K562 (cell line): ENCODE results near the gene B3GALT4. TPM values are rescaled to one million over a fixed set of nuclear protein-coding genes. Genes with fewer than 3 reads are reported as not detected.

Experiments used
- ARNT ChIP-seq, 2 experiments: fragments of 450-650 bp; IDR thresholded peaks; 2 replicates each; pipeline ENCODE4 v1.6.1; 2016; ENCODE audit warnings: mild to moderate bottlenecking in 1 of 2
- CCAR2 ChIP-seq: fragments of 200-400 bp; formaldehyde crosslinking; IDR thresholded peaks from 2 replicates; pipeline ENCODE4 v1.6.1; 2017; ENCODE audit warnings: mild to moderate bottlenecking, low read depth, low read length
- ELF2 ChIP-seq: fragments of 250-450 bp; sonication (Bioruptor Pico); IDR thresholded peaks from 2 replicates; pipeline ENCODE4 v1.5.0; 2021; ENCODE audit warnings: mild to moderate bottlenecking
- ELK1 ChIP-seq: sonication (generic); formaldehyde crosslinking; IDR thresholded peaks from 2 replicates; pipeline ENCODE4 v1.8.1; 2022; ENCODE audit warnings: missing genetic modification reagents
- ESRRA ChIP-seq: fragments of 450-650 bp; IDR thresholded peaks from 2 replicates; pipeline ENCODE4 v1.6.1; 2014; ENCODE audit warnings: low read depth, mild to moderate bottlenecking, moderate library complexity, borderline replicate concordance
- FOXJ2 ChIP-seq: fragments of 200-800 bp; sonication (Bioruptor generic); IDR thresholded peaks from 2 replicates; pipeline ENCODE4 v1.6.1; 2016; ENCODE audit warnings: missing genetic modification characterization, missing compliant biosample characterization
- HDAC2 ChIP-seq: fragments of 450-650 bp; IDR thresholded peaks from 2 replicates; pipeline ENCODE4 v1.6.1; 2016; ENCODE audit warnings: mild to moderate bottlenecking
- HNRNPLL ChIP-seq: fragments of 200-400 bp; formaldehyde crosslinking; IDR thresholded peaks from 2 replicates; pipeline ENCODE4 v1.6.1; 2017; ENCODE audit warnings: low read length, low read depth, mild to moderate bottlenecking; ENCODE audit not compliant: poor library complexity, severe bottlenecking
- PHF8 ChIP-seq: fragments of 200-600 bp; sonication (generic); IDR thresholded peaks from 2 replicates; pipeline ENCODE4 v1.6.1; 2012; ENCODE audit warnings: mixed run types, mild to moderate bottlenecking, inconsistent platforms, low read length, moderate library complexity, borderline replicate concordance
- POLR2H ChIP-seq: IDR thresholded peaks from 2 replicates; pipeline ENCODE4 v1.6.1; 2016; ENCODE audit warnings: missing genetic modification characterization, low read depth, mild to moderate bottlenecking, control low read depth, missing compliant biosample characterization, moderate library complexity
- SMARCA5 ChIP-seq: fragments of 450-650 bp; IDR thresholded peaks from 2 replicates; pipeline ENCODE4 v1.6.1; 2016
- TBP ChIP-seq: optimal IDR thresholded peaks from 2 replicates; pipeline ENCODE3; 2011; ENCODE audit warnings: low read depth, low read length, improper control_type of control experiment
- TEAD1 ChIP-seq, 2 experiments: fragments of 450-650 bp in 1 of 2; sonication (generic) in 1 of 2; formaldehyde crosslinking; IDR thresholded peaks; 2 replicates each; pipeline versions ENCODE4 v1.4.0 to v1.8.0; 2020 to 2022; ENCODE audit warnings: mild to moderate bottlenecking in 2 of 2, missing genetic modification reagents in 1 of 2
- ZKSCAN8 ChIP-seq: fragments of 200-800 bp; sonication (Bioruptor generic); IDR thresholded peaks from 2 replicates; pipeline ENCODE4 v1.6.1; 2016; ENCODE audit warnings: missing genetic modification characterization, missing compliant biosample characterization
- ZNF75A ChIP-seq: fragments of 450-650 bp; formaldehyde crosslinking; IDR thresholded peaks from 2 replicates; pipeline ENCODE4 v1.4.0; 2020; ENCODE audit warnings: mild to moderate bottlenecking
- polyA plus RNA-seq, 8 experiments: library from polyadenylated mRNA; depleted of rRNA in 4 of 8; stranded (reverse) in 5 of 8; unstranded in 3 of 8; fragments of >200 nt; fragmentation: Nextera tagmentation in 2 of 8; fragmentation: Illumina TruSeq in 1 of 8; extraction: Ambion mirVana in 2 of 8; extraction: Trizol in 1 of 8; gene quantifications; 2 replicates each; pipeline versions ENCODE4 v1.2.1 to v1.2.3, GENCODE V29; 2011 to 2014; ENCODE audit warnings: inconsistent platforms in 1 of 8, missing spikeins in 1 of 8
- total RNA-seq, 7 experiments: library from RNA; depleted of rRNA in 6 of 7; stranded (reverse); fragments of >200 nt in 6 of 7; fragmentation: Illumina TruSeq in 2 of 7; extraction: Trizol in 2 of 7; gene quantifications; 2 replicates each; pipeline versions ENCODE4 v1.2.1 to v1.2.3, GENCODE V29; 2011 to 2021; ENCODE audit warnings: low replicate concordance in 1 of 7
- TF ChIP-seq, protein P1 (sequence below): fragments of 200-600 bp; sonication (generic); IDR thresholded peaks from one replicate; pipeline ENCODE4 v1.6.1; 2012; ENCODE audit warnings: mild to moderate bottlenecking, low read depth, low read length, inconsistent platforms

B3GALT4 gene
- total and polyA plus RNA-seq, 9 of the 15 experiments (the other 6 are each of a cell fraction or from before 2014, with no cell fraction given) = 0.11 to 1.3 (median 0.53) TPM; not detected in 1

GRCh38 chr6:33317669-33318425 is 40.9 kb downstream of the B3GALT4 start, which contains the start of gene ZBTB22 (continued):
- TF ChIP-seq, protein P1, sequence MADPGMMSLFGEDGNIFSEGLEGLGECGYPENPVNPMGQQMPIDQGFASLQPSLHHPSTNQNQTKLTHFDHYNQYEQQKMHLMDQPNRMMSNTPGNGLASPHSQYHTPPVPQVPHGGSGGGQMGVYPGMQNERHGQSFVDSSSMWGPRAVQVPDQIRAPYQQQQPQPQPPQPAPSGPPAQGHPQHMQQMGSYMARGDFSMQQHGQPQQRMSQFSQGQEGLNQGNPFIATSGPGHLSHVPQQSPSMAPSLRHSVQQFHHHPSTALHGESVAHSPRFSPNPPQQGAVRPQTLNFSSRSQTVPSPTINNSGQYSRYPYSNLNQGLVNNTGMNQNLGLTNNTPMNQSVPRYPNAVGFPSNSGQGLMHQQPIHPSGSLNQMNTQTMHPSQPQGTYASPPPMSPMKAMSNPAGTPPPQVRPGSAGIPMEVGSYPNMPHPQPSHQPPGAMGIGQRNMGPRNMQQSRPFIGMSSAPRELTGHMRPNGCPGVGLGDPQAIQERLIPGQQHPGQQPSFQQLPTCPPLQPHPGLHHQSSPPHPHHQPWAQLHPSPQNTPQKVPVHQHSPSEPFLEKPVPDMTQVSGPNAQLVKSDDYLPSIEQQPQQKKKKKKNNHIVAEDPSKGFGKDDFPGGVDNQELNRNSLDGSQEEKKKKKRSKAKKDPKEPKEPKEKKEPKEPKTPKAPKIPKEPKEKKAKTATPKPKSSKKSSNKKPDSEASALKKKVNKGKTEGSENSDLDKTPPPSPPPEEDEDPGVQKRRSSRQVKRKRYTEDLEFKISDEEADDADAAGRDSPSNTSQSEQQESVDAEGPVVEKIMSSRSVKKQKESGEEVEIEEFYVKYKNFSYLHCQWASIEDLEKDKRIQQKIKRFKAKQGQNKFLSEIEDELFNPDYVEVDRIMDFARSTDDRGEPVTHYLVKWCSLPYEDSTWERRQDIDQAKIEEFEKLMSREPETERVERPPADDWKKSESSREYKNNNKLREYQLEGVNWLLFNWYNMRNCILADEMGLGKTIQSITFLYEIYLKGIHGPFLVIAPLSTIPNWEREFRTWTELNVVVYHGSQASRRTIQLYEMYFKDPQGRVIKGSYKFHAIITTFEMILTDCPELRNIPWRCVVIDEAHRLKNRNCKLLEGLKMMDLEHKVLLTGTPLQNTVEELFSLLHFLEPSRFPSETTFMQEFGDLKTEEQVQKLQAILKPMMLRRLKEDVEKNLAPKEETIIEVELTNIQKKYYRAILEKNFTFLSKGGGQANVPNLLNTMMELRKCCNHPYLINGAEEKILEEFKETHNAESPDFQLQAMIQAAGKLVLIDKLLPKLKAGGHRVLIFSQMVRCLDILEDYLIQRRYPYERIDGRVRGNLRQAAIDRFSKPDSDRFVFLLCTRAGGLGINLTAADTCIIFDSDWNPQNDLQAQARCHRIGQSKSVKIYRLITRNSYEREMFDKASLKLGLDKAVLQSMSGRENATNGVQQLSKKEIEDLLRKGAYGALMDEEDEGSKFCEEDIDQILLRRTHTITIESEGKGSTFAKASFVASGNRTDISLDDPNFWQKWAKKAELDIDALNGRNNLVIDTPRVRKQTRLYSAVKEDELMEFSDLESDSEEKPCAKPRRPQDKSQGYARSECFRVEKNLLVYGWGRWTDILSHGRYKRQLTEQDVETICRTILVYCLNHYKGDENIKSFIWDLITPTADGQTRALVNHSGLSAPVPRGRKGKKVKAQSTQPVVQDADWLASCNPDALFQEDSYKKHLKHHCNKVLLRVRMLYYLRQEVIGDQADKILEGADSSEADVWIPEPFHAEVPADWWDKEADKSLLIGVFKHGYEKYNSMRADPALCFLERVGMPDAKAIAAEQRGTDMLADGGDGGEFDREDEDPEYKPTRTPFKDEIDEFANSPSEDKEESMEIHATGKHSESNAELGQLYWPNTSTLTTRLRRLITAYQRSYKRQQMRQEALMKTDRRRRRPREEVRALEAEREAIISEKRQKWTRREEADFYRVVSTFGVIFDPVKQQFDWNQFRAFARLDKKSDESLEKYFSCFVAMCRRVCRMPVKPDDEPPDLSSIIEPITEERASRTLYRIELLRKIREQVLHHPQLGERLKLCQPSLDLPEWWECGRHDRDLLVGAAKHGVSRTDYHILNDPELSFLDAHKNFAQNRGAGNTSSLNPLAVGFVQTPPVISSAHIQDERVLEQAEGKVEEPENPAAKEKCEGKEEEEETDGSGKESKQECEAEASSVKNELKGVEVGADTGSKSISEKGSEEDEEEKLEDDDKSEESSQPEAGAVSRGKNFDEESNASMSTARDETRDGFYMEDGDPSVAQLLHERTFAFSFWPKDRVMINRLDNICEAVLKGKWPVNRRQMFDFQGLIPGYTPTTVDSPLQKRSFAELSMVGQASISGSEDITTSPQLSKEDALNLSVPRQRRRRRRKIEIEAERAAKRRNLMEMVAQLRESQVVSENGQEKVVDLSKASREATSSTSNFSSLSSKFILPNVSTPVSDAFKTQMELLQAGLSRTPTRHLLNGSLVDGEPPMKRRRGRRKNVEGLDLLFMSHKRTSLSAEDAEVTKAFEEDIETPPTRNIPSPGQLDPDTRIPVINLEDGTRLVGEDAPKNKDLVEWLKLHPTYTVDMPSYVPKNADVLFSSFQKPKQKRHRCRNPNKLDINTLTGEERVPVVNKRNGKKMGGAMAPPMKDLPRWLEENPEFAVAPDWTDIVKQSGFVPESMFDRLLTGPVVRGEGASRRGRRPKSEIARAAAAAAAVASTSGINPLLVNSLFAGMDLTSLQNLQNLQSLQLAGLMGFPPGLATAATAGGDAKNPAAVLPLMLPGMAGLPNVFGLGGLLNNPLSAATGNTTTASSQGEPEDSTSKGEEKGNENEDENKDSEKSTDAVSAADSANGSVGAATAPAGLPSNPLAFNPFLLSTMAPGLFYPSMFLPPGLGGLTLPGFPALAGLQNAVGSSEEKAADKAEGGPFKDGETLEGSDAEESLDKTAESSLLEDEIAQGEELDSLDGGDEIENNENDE = no peak
- no peak for TF ChIP-seq ZKSCAN8
- peak; percentile 48; the same call in 1 of the 2 replicates for TF ChIP-seq PHF8
- TF ChIP-seq ELF2 (CRISPR knock-in tag) = no peak
- TF ChIP-seq ESRRA = peak; percentile 25; the same call in 1 of the 2 replicates
- no peak for TF ChIP-seq FOXJ2 (tag)
- TF ChIP-seq ZNF75A = no peak
- TF ChIP-seq ELK1 = no peak
- TF ChIP-seq ARNT (IDR thresholded peaks at IDR 0.05) = peak; percentile 63 to 91; a peak in 2 of 4 replicates
- peak; percentile 55; the same call in 1 of the 2 replicates for TF ChIP-seq POLR2H
- peak; percentile 85; the same call in 1 of the 2 replicates for TF ChIP-seq HDAC2
- TF ChIP-seq SMARCA5 = peak; percentile 79; the same call in 1 of the 2 replicates
- TF ChIP-seq TEAD1 (CRISPR knock-in tag; IDR thresholded peaks at IDR 0.05) = peak; percentile 71 to 96
- TF ChIP-seq HNRNPLL = peak; percentile 64
- TF ChIP-seq TBP = peak; percentile 53
- no peak for TF ChIP-seq CCAR2
